Measurements from ENCODE around the gene SLC27A5.

- no peak for TF ChIP-seq CTCF (IDR thresholded peaks at IDR 0.05)
- no peak for TF ChIP-seq POLR2AphosphoS5 (IDR thresholded peaks at IDR 0.05)
- no peak for TF ChIP-seq EP300 (IDR thresholded peaks at IDR 0.05)
These were observed 1.5 kb upstream of the SLC27A5 start for GRCh38 chr19:58513213-58513693.

Measured in esophagus muscularis mucosa (tissue), 4 donors.